HG03439 (cell line): ENCODE measurements around the gene TPRX1.
"Not testable (repeated sequence)": the region's sequence is repeated elsewhere in the genome, so short reads cannot be mapped to it uniquely, and the experiment has no call there.

Experiments
- ATAC-seq: cut with Tn5 transposase; IDR thresholded peaks from one replicate; pipeline ENCODE4 v1.9.1; 2021; ENCODE audit warnings: mild to moderate bottlenecking, moderate library complexity; ENCODE audit not compliant: unreplicated experiment

TPRX1 gene

GRCh38 chr19:47802521-47803043 is 1.8 kb downstream of the TPRX1 start:
- no peak for ATAC-seq

- no peak for ATAC-seq
These were observed 3.1 kb downstream of the TPRX1 start for GRCh38 chr19:47801270-47801669.

GRCh38 chr19:47798904-47799266 is 5.5 kb downstream of the TPRX1 start:
- ATAC-seq = no peak

- no peak for ATAC-seq
These were observed 6.1 kb downstream of the TPRX1 start for GRCh38 chr19:47797996-47798903.

GRCh38 chr19:47796785-47797184 is 7.6 kb downstream of the TPRX1 start:
- no peak for ATAC-seq

- ATAC-seq = no peak
These were observed 9.8 kb downstream of the TPRX1 start for GRCh38 chr19:47794526-47794925.

- ATAC-seq = no peak
These were observed 11.7 kb downstream of the TPRX1 start for GRCh38 chr19:47792616-47793015.

GRCh38 chr19:47790398-47790814 is 13.9 kb downstream of the TPRX1 start:
- no peak for ATAC-seq

GRCh38 chr19:47789811-47790210 is 14.5 kb downstream of the TPRX1 start:
- not testable (repeated sequence) for ATAC-seq

GRCh38 chr19:47787307-47787706 is 17.0 kb downstream of the TPRX1 start:
- ATAC-seq = not testable (repeated sequence)

- no peak for ATAC-seq
These were observed 17.8 kb downstream of the TPRX1 start for GRCh38 chr19:47786566-47786965.

GRCh38 chr19:47781590-47782262 is 22.6 kb downstream of the TPRX1 start:
- ATAC-seq = no peak

GRCh38 chr19:47780215-47780551 is 24.2 kb downstream of the TPRX1 start:
- ATAC-seq = no peak

GRCh38 chr19:47779524-47780214 is 24.7 kb downstream of the TPRX1 start:
- no peak for ATAC-seq

GRCh38 chr19:47778954-47779351 is 25.4 kb downstream of the TPRX1 start:
- ATAC-seq = no peak

- ATAC-seq = peak; percentile 78
These were observed 26.1 kb downstream of the TPRX1 start, which contains the start of gene SELENOW for GRCh38 chr19:47778049-47778953. SELENOW (plus strand) TSS chr19:47778703; CDS start chr19:47778786, 83 bp downstream.

- ATAC-seq = not testable (repeated sequence)
These were observed 26.9 kb downstream of the TPRX1 start for GRCh38 chr19:47777245-47778048.

GRCh38 chr19:47776568-47776967 is 27.8 kb downstream of the TPRX1 start:
- ATAC-seq = no peak

GRCh38 chr19:47771291-47771690 is 33.1 kb downstream of the TPRX1 start:
- ATAC-seq = not testable (repeated sequence)
